Liver (tissue), 3 donors: ENCODE measurements around the gene RASSF3.

ENCODE experiments used
- ATF3 ChIP-seq: IDR thresholded peaks from 2 replicates; pipeline ENCODE4 v1.6.1; 2016; ENCODE audit warnings: antibody characterized with exemption
- CTCF ChIP-seq: fragments of 150-350 bp; IDR thresholded peaks from 2 replicates; pipeline ENCODE4 v1.5.1; 2017; ENCODE audit warnings: improper control_type of control experiment, low read depth, low read length; ENCODE audit not compliant: missing input control
- JUND ChIP-seq, 2 donors: IDR thresholded peaks; 2 replicates each; pipeline ENCODE4 v1.6.1; 2016; ENCODE audit warnings: antibody characterized with exemption in 2 of 2
- MAX ChIP-seq: IDR thresholded peaks from 2 replicates; pipeline ENCODE4 v1.6.1; 2016; ENCODE audit warnings: antibody characterized with exemption
- TAF1 ChIP-seq: conservative IDR thresholded peaks from 2 replicates; pipeline ENCODE4 v1.6.1; 2016; ENCODE audit warnings: antibody characterized with exemption, mild to moderate bottlenecking
- YY1 ChIP-seq: IDR thresholded peaks from 2 replicates; pipeline ENCODE4 v1.6.1; 2016; ENCODE audit warnings: antibody characterized with exemption, mild to moderate bottlenecking
- donor health status: healthy.
- donor health status: healthy.

GRCh38 chr12:64590183-64590582 is 20.1 kb upstream of the RASSF3 start:
- TF ChIP-seq TAF1 (no peak), CTCF (no peak), MAX (no peak), JUND (IDR thresholded peaks at IDR 0.05) (no peak), YY1 (no peak), ATF3 (no peak)
